Activated CD8-positive, alpha-beta T cell treated with anti-CD3 and anti-CD28 coated beads for 36 hours (primary cell): ENCODE results near the gene CTSL. TPM values are rescaled to one million over a fixed set of nuclear protein-coding genes. Genes with fewer than 3 reads are reported as not detected.

Experiments used
- ATAC-seq: fragments of 200-7000 bp; cut with Tn5 transposase; one replicate; pipeline ENCODE4 v1.10.0; 2021; ENCODE audit warnings: mild to moderate bottlenecking, moderate library complexity
- CTCF ChIA-PET: fragments of 350-600 bp; sonication (Branson Sonifier 250); formaldehyde crosslinking; loops from one replicate; lab custom pipeline; 2021; ENCODE audit warnings: antibody characterized with exemption; lab: Charles Lee
- POLR2A ChIA-PET: fragments of 350-600 bp; sonication (Branson Sonifier 250); formaldehyde crosslinking; loops from one replicate; lab custom pipeline; 2021; ENCODE audit warnings: antibody characterized with exemption; lab: Charles Lee
- DNase-seq: peaks from one replicate; pipeline ENCODE4 v3.0.0-alpha.2; 2020
- H3K27ac Mint-ChIP-seq: one replicate; pipeline ENCODE4 v1.8.0; 2021; ENCODE audit warnings: mild to moderate bottlenecking, mixed read lengths
- H3K27me3 Mint-ChIP-seq: one replicate; pipeline ENCODE4 v1.8.0; 2021; ENCODE audit warnings: mixed read lengths
- H3K36me3 Mint-ChIP-seq: one replicate; pipeline ENCODE4 v1.8.0; 2021; ENCODE audit warnings: low read depth, mixed read lengths
- H3K4me1 Mint-ChIP-seq: one replicate; pipeline ENCODE4 v1.8.0; 2021; ENCODE audit warnings: low read depth, mixed read lengths
- H3K4me3 Mint-ChIP-seq: one replicate; pipeline ENCODE4 v1.8.0; 2021; ENCODE audit warnings: mild to moderate bottlenecking, moderate library complexity, mixed read lengths
- H3K9me3 Mint-ChIP-seq: one replicate; pipeline ENCODE4 v1.8.0; 2021; ENCODE audit warnings: mixed read lengths
- intact Hi-C: fragments of 100-400 bp; cut with micrococcal nuclease; formaldehyde crosslinking; loops from one replicate; pipeline ENCODE4 v1.10.0; 2022
- total RNA-seq, 2 experiments: library from RNA; stranded (reverse); gene quantifications; one replicate each; pipeline ENCODE4 v1.2.3, GENCODE V29; 2021
- TF ChIP-seq, protein P1 (sequence below): fragments of 200-600 bp; IDR thresholded peaks from one replicate; pipeline ENCODE4 v1.8.0; 2022; ENCODE audit warnings: antibody characterized with exemption, mild to moderate bottlenecking

The CTSL gene
- under 1 TPM; 0.36 to 0.58 TPM for total RNA-seq

DNA sequence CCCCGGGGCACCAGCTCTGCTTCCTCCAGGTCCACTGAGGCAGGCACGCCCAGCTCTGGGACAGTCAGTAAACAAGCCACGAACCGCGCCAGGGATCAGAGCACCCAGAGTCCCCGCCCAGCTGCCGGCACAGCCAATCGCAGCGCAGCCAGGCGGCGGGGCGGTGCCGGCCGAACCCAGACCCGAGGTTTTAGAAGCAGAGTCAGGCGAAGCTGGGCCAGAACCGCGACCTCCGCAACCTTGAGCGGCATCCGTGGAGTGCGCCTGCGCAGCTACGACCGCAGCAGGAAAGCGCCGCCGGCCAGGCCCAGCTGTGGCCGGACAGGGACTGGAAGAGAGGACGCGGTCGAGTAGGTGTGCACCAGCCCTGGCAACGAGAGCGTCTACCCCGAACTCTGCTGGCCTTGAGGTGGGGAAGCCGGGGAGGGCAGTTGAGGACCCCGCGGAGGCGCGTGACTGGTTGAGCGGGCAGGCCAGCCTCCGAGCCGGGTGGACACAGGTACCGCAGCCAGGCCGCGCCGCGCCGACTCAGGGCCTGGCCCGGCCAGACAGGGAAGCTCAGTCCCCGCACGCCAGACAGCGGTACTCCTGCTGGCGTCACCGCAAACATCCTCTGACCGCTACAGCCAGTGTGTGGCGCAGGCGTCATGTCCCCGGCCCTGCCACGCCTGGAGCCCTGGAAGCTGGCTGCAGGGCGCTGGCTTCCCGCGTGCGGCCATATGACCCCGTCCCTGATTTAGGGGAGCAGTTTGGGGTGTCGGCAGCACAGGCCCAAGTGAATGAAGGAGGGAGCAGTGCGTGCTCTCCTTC is at the start of gene CTSL:
CTSL (plus strand) TSS at position 220 of the 810 bp plus-strand sequence. CDS start 1,485 bp downstream, outside the sequence.
- ChIA-PET CTCF (no interaction called here), POLR2A (no interaction called here)
- intact Hi-C loops: no loop called here
- Mint-ChIP-seq H3K4me3 (peak within 1 kb of the TSS; percentile 69), H3K9me3 (no peaks in the 10 kb centered on the region), H3K27ac (peak within 1 kb of the TSS; percentile 23), H3K36me3 (no peaks in the 10 kb centered on the region), H3K4me1 (peaks cover 3% of the 10 kb centered on the region), H3K27me3 (peaks cover 28% of the 10 kb centered on the region)
- ATAC-seq: peak; percentile 56
- TF ChIP-seq, protein P1, sequence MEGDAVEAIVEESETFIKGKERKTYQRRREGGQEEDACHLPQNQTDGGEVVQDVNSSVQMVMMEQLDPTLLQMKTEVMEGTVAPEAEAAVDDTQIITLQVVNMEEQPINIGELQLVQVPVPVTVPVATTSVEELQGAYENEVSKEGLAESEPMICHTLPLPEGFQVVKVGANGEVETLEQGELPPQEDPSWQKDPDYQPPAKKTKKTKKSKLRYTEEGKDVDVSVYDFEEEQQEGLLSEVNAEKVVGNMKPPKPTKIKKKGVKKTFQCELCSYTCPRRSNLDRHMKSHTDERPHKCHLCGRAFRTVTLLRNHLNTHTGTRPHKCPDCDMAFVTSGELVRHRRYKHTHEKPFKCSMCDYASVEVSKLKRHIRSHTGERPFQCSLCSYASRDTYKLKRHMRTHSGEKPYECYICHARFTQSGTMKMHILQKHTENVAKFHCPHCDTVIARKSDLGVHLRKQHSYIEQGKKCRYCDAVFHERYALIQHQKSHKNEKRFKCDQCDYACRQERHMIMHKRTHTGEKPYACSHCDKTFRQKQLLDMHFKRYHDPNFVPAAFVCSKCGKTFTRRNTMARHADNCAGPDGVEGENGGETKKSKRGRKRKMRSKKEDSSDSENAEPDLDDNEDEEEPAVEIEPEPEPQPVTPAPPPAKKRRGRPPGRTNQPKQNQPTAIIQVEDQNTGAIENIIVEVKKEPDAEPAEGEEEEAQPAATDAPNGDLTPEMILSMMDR: no peak
- DNase-seq: peak; percentile 26

DNA sequence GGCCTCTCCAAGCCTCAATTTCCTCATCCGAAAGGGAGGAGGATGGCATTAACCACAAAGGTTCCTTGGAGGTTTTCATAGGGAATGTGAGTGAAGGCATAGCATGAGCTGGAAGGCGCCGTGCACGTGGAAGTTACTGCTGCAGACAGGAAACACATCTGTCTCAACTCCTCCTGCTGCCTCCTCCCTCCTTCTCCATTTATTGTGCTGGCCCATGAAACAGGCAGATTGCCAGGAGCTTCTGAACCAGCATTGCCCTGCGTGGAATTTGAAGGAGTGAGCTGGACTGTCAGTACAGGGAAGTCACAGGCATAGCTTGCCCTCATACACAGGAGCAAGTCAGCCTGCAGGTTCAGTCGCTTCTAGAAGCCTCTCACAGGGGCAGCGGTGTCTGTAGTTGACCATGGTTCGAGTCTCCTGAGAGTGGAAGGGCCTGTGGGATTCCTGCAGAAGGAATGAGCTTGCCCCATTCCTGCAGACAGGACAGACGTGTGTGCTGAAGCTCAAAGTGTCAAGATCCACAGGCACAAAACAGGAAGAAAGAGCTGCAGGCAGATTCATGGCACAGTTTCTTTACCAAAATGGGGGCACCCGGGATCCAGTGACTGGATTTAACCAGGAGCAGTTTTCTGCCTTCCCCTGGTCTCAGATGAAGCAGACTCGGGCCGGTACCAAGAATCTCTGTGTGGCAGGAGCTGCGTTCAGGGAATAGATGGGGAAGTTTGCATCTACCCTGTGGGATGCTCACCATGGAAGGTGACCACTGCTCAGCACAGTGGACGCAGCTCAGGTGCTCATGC is 48.7 kb upstream of the CTSL start:
- ChIA-PET CTCF (interaction anchor here (0.9 to 1.9 kb wide), 3 partner anchors 135 to 365 kb away, joined by 3 to 8 read pairs (median 3); no protein-coding TSS in a partner anchor), POLR2A (no interaction called here)
- Mint-ChIP-seq H3K4me3 (no peak overlapping the region), H3K27me3 (no peaks in the 10 kb centered on the region), H3K27ac (no peak overlapping the region), H3K9me3 (no peaks in the 10 kb centered on the region), H3K4me1 (no peaks in the 10 kb centered on the region), H3K36me3 (no peaks in the 10 kb centered on the region)
- TF ChIP-seq, protein P1: no peak
- no peak for ATAC-seq
- no peak for DNase-seq
- intact Hi-C loops: loop anchor here (10.0 kb wide), 1 partner anchor 138 kb away; no protein-coding TSS in a partner anchor

DNA sequence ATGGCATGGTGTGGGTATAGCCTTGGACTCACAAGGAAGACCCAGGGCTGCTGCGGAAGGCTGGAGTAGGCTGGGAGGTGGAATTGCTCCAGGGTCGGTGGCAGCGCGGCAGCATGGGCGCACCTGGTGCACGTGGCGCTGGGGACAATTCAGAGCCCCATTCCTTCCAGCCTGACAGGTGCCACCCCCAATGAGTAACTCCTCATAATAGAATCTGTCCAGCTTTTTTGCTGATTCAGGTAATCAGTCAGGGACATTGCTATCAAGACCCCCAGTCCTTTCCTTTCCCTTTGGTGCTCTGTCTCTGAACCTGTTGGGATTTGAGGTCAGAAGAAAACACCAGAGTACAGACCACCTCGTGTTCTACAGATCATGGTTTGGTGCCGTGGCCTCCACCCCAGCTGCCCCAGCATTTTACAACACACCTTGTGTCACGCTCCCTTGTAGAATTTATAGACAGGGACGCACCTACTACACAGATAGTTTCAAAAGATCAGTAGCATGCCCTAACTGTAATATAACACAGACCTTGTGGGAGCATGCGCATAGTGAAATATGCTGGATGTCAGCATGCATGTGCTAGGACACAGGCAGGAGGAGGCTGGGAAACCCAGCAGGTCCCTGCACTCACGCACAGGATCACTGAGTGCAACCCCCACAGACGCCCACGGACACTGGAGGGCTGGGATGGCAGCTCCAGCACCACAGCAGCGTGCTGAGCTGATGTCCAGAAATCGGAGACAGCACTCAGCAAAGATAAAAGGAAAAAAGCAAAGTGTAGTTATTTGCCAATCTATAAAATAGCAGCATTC is 47.9 kb upstream of the CTSL start:
- DNase-seq: no peak
- no peaks in the 10 kb centered on the region for H3K27me3 Mint-ChIP-seq
- no peak for ATAC-seq
- H3K9me3 Mint-ChIP-seq: no peaks in the 10 kb centered on the region
- ChIA-PET POLR2A (no interaction called here), CTCF (interaction anchor here (0.8 to 1.9 kb wide), 4 partner anchors 135 to 364 kb away, joined by 3 to 8 read pairs (median 3); no protein-coding TSS in a partner anchor)
- intact Hi-C loops: loop anchor here (10.0 kb wide), 1 partner anchor 137 kb away; no protein-coding TSS in a partner anchor
- H3K27ac Mint-ChIP-seq: no peak overlapping the region
- TF ChIP-seq, protein P1: no peak
- H3K4me1 Mint-ChIP-seq: no peaks in the 10 kb centered on the region
- no peak overlapping the region for H3K4me3 Mint-ChIP-seq
- no peaks in the 10 kb centered on the region for H3K36me3 Mint-ChIP-seq

DNA sequence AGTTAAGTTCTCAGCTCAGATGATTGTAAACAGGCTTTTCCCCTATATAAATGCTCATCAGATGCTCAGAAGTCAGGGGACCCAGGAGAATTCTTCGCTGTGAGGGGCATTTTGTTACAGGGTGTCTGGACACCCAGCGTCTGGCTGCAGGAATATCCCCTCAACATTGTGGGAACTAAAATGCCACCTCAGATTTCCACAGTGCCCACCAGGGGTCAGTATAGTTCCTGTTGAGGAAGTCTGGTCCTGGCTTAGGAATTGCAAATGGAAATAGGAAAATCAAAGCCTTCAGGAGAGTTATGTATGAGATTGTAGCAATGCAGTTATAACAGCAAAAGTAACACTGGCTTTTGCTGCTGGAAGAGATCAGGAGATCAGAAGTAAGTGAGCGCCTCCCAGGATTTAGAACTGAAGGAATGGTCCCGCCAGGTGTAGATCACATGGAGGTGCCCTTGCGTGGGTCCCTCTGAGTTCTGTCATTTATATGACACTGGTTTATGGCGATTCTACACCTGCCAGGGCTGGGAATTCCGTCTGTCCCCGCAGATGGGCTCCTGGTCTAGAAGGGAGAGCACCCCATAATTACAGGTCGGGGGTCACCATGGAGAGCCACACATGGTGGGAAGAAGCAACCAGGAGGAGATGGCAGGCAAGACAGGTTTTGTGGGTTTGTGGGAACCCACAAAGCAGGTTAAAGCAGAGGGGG is 47.1 kb upstream of the CTSL start:
- ATAC-seq (no peak), DNase-seq (peak; percentile 44)
- CTCF ChIA-PET: interaction anchor here (0.8 kb wide), 1 partner anchor 138 kb away, joined by 3 read pairs; no protein-coding TSS in a partner anchor
- H3K9me3 Mint-ChIP-seq: no peaks in the 10 kb centered on the region
- H3K27ac Mint-ChIP-seq: no peak overlapping the region
- H3K4me3 Mint-ChIP-seq: no peak overlapping the region
- intact Hi-C loops: loop anchor here (10.0 kb wide), 1 partner anchor 136 kb away; no protein-coding TSS in a partner anchor
- POLR2A ChIA-PET: no interaction called here
- H3K4me1 Mint-ChIP-seq: no peaks in the 10 kb centered on the region
- H3K27me3 Mint-ChIP-seq: no peaks in the 10 kb centered on the region
- TF ChIP-seq, protein P1: peak; percentile 80
- no peaks in the 10 kb centered on the region for H3K36me3 Mint-ChIP-seq
